Testis (tissue), 3 donors: ENCODE measurements around the gene RARRES2. TPM values are rescaled to one million over a fixed set of nuclear protein-coding genes. Genes with fewer than 3 reads are reported as not detected.

Source experiments
- DNase-seq: peaks from one replicate; pipeline ENCODE4 v3.0.0-alpha.2; 2019
- H3K27ac ChIP-seq, 2 donors: fragments of 200-600 bp; sonication (generic); one replicate each; pipeline ENCODE4 v1.5.1; 2019
- H3K27me3 ChIP-seq: fragments of 200-600 bp; sonication (generic); one replicate; pipeline ENCODE4 v1.5.1; 2019
- H3K36me3 ChIP-seq: fragments of 200-600 bp; sonication (generic); one replicate; pipeline ENCODE4 v1.5.1; 2017; ENCODE audit warnings: low read depth; ENCODE audit errors: missing control alignments
- H3K4me1 ChIP-seq: fragments of 200-600 bp; sonication (generic); one replicate; pipeline ENCODE4 v1.5.1; 2019
- H3K4me3 ChIP-seq, 2 donors: fragments of 200-600 bp; sonication (generic); one replicate each; pipeline ENCODE4 v1.5.1; 2017 to 2019
- H3K9me3 ChIP-seq: fragments of 200-600 bp; sonication (generic); one replicate; pipeline ENCODE4 v1.5.1; 2017
- POLR2A ChIP-seq: fragments of 450-650 bp; IDR thresholded peaks from one replicate; pipeline ENCODE4 v1.6.1; 2017; ENCODE audit warnings: antibody characterized with exemption, mild to moderate bottlenecking, moderate library complexity
- WGBS, 2 donors: methylation state at CpG; one replicate each; pipeline ENCODE4 v1.1.5; 2018; 5-methylcytosine and 5-hydroxymethylcytosine counted together
- intact Hi-C: fragments of 100-400 bp; cut with DNase I; formaldehyde crosslinking; loops from one replicate; pipeline ENCODE4 v1.15.1; 2023; ENCODE audit warnings: low total_unique reads
- polyA plus RNA-seq: library from polyadenylated mRNA; stranded (reverse); fragments of 350-450 nt; fragmentation: Illumina TruSeq; extraction: RNeasy Lipid Tissue Mini Kit (QIAGEN cat#74804); gene quantifications from one replicate; pipeline ENCODE4 v1.2.3, GENCODE V29; 2014; ENCODE audit warnings: low read depth, low replicate concordance; ENCODE audit not compliant: insufficient read depth
- total RNA-seq, 2 donors: library from RNA; depleted of rRNA; stranded (reverse); fragments of >200 nt; gene quantifications; one replicate each; pipeline ENCODE4 v1.2.3, GENCODE V29; 2016
- TF ChIP-seq, protein P1 (sequence below), 3 experiments: fragments of 450-650 bp in 2 of 3; fragments of 200-600 bp in 1 of 3; sonication (generic) in 1 of 3; IDR thresholded peaks; one replicate each; pipeline ENCODE4 v1.5.1; 2016 to 2019; ENCODE audit warnings: antibody characterized with exemption in 3 of 3, mild to moderate bottlenecking in 2 of 3, moderate library complexity in 1 of 3

The RARRES2 gene
- total and polyA plus RNA-seq, 3 donors from 2014 or later, result 21.1 to 93.7 (median 58.8) TPM

DNA sequence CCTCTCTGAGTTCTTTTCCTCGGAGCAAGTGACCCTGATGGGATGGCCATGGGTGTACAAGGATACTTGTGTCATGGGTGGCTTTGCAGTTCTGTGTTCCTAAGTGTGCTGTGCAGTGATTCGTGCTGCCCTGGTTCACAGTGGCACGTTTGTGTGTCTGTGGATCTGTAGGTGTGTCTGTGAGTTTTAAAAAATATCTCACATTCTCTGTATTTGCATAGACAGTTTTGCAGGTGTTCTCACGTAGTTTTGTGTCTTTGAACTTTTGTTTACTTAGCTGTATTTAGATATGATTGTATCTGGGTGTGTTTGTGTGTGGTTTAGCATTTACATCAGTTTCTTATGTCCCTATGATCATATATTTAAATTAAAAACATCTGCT lies 41.4 kb upstream of the RARRES2 start:
- intact Hi-C loops, result no loop called here
- no peak for DNase-seq
- Histone ChIP-seq H3K4me3 (no peak overlapping the region), H3K36me3 (no peaks in the 10 kb centered on the region), H3K4me1 (peaks cover 22% of the 10 kb centered on the region), H3K27ac (no peak overlapping the region), H3K9me3 (no peaks in the 10 kb centered on the region), H3K27me3 (no peaks in the 10 kb centered on the region)
- WGBS, 2 donors, result 58 to 70% methylated on average over 4 of the region's 4 CpGs
- TF ChIP-seq POLR2A, result no peak
- TF ChIP-seq, protein P1, sequence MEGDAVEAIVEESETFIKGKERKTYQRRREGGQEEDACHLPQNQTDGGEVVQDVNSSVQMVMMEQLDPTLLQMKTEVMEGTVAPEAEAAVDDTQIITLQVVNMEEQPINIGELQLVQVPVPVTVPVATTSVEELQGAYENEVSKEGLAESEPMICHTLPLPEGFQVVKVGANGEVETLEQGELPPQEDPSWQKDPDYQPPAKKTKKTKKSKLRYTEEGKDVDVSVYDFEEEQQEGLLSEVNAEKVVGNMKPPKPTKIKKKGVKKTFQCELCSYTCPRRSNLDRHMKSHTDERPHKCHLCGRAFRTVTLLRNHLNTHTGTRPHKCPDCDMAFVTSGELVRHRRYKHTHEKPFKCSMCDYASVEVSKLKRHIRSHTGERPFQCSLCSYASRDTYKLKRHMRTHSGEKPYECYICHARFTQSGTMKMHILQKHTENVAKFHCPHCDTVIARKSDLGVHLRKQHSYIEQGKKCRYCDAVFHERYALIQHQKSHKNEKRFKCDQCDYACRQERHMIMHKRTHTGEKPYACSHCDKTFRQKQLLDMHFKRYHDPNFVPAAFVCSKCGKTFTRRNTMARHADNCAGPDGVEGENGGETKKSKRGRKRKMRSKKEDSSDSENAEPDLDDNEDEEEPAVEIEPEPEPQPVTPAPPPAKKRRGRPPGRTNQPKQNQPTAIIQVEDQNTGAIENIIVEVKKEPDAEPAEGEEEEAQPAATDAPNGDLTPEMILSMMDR (IDR thresholded peaks at IDR 0.05), result no peak

DNA sequence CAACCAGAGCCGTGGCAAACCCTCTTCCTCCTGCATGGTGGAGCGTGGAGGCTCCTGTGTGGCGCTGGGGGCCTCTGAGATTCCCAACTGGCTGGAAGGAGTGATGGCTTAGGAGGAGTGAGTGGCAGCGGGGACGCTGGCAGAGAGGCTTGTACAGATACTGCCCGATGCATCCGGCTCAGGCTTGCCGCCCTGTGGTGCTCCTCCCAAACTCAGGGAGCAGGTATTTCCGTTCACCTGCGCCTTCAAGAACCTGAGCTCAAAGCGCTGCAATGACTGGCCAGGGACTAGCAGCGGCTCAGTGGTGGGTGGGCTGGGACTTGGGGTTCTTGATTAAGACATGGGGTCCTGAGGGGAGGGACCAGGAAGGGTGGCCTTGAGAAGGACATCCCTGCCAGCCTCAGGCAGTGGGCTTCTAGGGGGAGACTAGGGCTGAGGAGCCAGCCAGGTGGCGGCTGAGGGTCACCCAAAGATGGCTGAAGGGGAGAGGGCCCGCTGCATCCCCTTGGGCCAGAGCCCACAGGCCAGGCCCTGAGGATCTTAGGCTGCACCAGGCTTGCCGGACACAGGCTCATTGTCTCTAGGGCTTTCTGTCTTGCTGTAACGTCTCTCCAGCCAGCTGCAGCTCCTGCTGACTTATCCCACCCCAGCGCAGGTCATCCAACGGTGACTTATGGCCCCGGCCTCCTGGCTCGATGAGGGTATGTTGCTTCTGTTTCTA lies 40.9 kb upstream of the RARRES2 start:
- no peak for TF ChIP-seq POLR2A
- TF ChIP-seq, protein P1 (IDR thresholded peaks at IDR 0.05), result no peak
- Histone ChIP-seq H3K9me3 (no peaks in the 10 kb centered on the region), H3K4me1 (peaks cover 22% of the 10 kb centered on the region), H3K4me3 (no peak overlapping the region), H3K27me3 (no peaks in the 10 kb centered on the region), H3K36me3 (no peaks in the 10 kb centered on the region), H3K27ac (no peak overlapping the region)
- intact Hi-C loops, result no loop called here
- no peak for DNase-seq
- WGBS, 2 donors, result 71 to 83% methylated on average over 12 to 20 of the region's 20 CpGs

DNA sequence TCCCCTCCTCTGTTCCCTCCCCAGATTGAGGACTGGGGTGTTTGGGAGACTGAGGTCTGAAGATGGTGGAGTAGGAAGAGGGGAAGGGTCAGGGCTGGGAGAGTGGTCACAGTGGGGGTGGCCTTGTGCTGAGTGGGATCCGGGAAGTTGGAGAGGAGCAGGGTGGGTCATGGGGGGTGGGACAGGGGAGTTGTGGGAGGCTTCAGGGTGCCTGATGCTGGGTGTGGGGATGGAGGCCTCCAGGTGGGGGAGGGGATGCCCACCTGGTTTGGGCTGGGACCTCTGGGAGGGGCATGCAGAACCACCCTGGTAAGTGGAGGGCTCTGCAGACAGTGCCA lies 40.3 kb upstream of the RARRES2 start:
- Histone ChIP-seq H3K27ac (no peak overlapping the region), H3K4me3 (no peak overlapping the region), H3K27me3 (no peaks in the 10 kb centered on the region), H3K4me1 (peaks cover 22% of the 10 kb centered on the region), H3K36me3 (no peaks in the 10 kb centered on the region), H3K9me3 (no peaks in the 10 kb centered on the region)
- intact Hi-C loops, result no loop called here
- DNase-seq, result no peak
- TF ChIP-seq, protein P1 (IDR thresholded peaks at IDR 0.05), result no peak
- no peak for TF ChIP-seq POLR2A
- 90 to 96% methylated on average over 1 of the region's 1 CpG for WGBS, 2 donors

DNA sequence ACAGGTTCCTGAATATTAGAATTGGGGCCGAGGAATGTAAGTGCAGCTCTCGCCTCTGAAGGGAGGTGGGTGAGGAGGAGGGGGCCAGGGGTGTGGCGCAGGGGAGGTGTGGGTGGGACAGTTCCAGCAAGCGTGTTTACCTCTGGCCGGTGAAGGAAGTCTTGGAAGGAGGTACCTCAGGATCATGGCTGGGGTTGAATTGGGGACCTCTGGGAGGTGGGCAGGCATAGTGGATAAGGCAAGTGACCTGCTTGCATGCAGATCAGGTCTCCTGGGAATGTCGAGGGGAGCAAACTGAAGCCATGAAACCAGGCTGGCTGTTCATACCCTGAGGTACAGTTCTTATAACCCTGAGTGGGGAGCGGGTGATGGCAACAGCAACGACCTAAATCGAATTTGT lies 39.7 kb upstream of the RARRES2 start:
- no peak overlapping the region for H3K27ac ChIP-seq

More for the DNA sequence above, 39.7 kb upstream of the RARRES2 start:
- 83 to 88% methylated on average over 9 of the region's 9 CpGs for WGBS, 2 donors
- no peaks in the 10 kb centered on the region for H3K36me3 ChIP-seq
- no peak for DNase-seq
- H3K27me3 ChIP-seq, result no peaks in the 10 kb centered on the region
- peaks cover 22% of the 10 kb centered on the region for H3K4me1 ChIP-seq
- H3K4me3 ChIP-seq, result no peak overlapping the region
- TF ChIP-seq POLR2A, result no peak
- TF ChIP-seq, protein P1 (IDR thresholded peaks at IDR 0.05), result no peak
- H3K9me3 ChIP-seq, result no peaks in the 10 kb centered on the region
- intact Hi-C loops, result no loop called here
